ENCODE results near the gene XKR3.

DNA sequence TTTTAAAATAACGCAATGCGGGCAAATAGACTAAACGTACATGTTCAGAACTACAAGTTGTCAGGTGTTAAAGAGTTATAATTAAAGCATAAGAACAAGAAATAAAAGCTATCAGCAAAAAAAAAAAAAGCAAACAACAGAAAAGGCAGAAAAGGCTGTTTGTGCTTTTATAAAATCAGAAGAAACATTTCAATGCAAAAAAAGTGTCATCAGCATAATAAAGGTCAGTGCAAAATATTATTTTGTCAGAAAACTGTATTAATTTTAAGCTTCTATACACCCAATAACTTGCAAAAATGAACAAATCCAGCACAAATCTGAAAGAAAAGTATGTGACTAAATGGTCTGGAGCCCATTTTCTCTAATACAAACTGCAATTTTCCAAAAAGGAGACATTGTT lies 23.6 kb downstream of the XKR3 start:
- TF ChIP-seq, protein P1, sequence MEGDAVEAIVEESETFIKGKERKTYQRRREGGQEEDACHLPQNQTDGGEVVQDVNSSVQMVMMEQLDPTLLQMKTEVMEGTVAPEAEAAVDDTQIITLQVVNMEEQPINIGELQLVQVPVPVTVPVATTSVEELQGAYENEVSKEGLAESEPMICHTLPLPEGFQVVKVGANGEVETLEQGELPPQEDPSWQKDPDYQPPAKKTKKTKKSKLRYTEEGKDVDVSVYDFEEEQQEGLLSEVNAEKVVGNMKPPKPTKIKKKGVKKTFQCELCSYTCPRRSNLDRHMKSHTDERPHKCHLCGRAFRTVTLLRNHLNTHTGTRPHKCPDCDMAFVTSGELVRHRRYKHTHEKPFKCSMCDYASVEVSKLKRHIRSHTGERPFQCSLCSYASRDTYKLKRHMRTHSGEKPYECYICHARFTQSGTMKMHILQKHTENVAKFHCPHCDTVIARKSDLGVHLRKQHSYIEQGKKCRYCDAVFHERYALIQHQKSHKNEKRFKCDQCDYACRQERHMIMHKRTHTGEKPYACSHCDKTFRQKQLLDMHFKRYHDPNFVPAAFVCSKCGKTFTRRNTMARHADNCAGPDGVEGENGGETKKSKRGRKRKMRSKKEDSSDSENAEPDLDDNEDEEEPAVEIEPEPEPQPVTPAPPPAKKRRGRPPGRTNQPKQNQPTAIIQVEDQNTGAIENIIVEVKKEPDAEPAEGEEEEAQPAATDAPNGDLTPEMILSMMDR (IDR thresholded peaks at IDR 0.05; ENCODE audit: low read depth, low read length) = no peak
- TF ChIP-seq EZH2phosphoT487 (IDR thresholded peaks at IDR 0.05; ENCODE audit: low read depth) = no peak
